ENCODE data around the gene KANTR.

KANTR gene

DNA sequence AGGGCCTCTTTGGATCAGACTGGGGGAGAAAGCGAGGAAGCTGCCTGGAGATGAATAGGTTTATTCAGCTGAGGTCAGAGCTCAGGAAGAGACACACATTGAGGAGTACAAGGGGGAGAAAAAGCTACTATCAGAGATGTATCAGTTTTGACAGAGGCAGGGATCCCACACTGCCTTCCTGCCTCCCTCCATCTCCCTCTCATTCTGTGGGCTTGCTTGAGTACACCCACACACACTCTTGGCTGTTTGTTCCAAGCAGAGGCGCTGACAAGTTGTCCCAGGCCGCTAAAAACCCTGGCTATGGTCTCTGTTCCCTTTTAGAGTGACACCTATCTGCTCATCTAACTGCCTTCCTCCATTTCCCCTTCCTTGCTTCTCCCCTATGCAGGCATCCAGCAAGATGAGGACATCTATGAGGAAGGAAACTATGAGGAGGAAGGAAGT lies 6.5 kb upstream of the KANTR start:
- FAIRE-seq = no peak
- TF ChIP-seq POLR2A (IDR thresholded peaks at IDR 0.05; ENCODE audit: low read depth, low read length) = no peak
- DNase-seq (ENCODE audit: insufficient read length, low spot score) = no peak

DNA sequence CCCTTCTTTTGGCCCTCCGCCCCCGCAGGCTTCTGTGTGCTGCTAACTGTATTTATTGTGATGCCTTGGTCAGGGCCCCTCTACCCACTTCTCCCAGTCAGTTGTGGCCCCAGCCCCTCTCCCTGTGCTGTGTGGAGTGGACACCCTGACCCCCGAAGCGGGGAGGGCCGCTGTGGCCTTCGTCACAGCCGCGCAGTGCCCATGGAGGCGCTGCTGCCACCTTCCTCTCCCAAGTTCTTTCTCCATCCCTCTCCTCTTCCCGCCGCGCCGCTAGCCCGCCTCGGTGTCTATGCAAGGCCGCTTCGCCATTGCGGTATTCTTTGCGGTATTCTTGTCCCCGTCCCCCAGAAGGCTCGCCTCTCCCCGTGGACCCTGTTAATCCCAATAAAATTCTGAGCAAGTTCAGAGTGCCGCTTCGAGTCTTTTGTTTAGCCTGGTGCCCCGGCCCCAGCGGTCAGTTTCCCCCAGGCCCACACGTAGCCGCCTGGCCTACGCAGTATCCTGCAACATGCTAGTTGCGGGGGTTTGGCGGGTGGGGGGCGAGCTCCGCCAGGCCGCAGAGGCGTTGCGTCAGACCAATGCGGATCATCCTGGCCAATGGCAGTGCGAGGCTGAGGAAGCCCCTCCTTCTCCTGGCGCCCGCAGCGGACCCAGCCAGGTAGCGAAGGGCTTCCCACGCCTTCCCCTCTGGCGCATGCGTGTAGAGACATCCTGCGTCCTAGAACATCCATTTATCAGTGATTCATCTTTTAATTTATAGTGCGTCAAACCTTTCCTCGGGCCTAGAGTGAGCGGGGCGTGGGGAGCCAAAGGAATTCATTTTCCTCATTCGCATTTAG lies 5.6 kb upstream of the KANTR start:
- no peak for DNase-seq (ENCODE audit: insufficient read length, low spot score)
- TF ChIP-seq POLR2A (IDR thresholded peaks at IDR 0.05; ENCODE audit: low read depth, low read length) = no peak
- FAIRE-seq = no peak

GRCh38 chrX:53089224-53089842 lies 4.6 kb upstream of the KANTR start:
- FAIRE-seq (no peak), DNase-seq (ENCODE audit: insufficient read length, low spot score) (no peak)
- TF ChIP-seq POLR2A (IDR thresholded peaks at IDR 0.05; ENCODE audit: low read depth, low read length) = no peak

- no peak for FAIRE-seq
- DNase-seq (ENCODE audit: insufficient read length, low spot score) = no peak
- no peak for TF ChIP-seq POLR2A (IDR thresholded peaks at IDR 0.05; ENCODE audit: low read depth, low read length)
Observed at GRCh38 chrX:53089925-53090324, 4.0 kb upstream of the KANTR start.

DNA sequence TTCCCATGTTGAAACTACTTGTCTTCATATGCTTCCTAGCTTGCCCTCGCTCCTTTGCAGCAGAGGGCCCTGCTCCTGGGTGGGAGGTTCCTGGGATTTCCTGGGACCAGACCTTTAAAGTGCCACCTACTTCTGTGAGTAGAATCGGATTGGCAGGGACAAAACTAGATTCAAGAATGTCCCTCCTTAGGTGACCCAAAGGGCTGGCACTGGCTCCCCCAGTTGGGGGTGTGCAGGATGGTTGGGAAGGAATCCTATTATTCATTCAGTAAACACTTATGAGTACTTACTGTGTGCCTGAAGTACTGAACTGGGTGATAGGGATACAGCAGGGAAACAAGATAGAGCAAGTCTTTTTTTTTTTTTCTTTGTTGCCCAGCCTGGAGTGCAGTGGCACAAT lies 2.6 kb upstream of the KANTR start:
- DNase-seq (ENCODE audit: insufficient read length, low spot score) (no peak), FAIRE-seq (no peak)
- TF ChIP-seq POLR2A (IDR thresholded peaks at IDR 0.05; ENCODE audit: low read depth, low read length) = no peak

GRCh38 chrX:53093177-53093655 lies 726 bp upstream of the KANTR start:
- no peak for TF ChIP-seq POLR2A (IDR thresholded peaks at IDR 0.05; ENCODE audit: low read depth, low read length)
- no peak for DNase-seq (ENCODE audit: insufficient read length, low spot score)
- FAIRE-seq = no peak

- FAIRE-seq = no peak
- no peak for DNase-seq (ENCODE audit: insufficient read length, low spot score)
- TF ChIP-seq POLR2A (IDR thresholded peaks at IDR 0.05; ENCODE audit: low read depth, low read length) = no peak
Observed at GRCh38 chrX:53094582-53094905, 602 bp downstream of the KANTR start.

- FAIRE-seq (no peak), DNase-seq (ENCODE audit: insufficient read length, low spot score) (no peak)
- no peak for TF ChIP-seq POLR2A (IDR thresholded peaks at IDR 0.05; ENCODE audit: low read depth, low read length)
Observed at GRCh38 chrX:53095796-53096195, 1.9 kb downstream of the KANTR start.

GRCh38 chrX:53114864-53115549 lies 21.1 kb downstream of the KANTR start:
- FAIRE-seq = no peak
- no peak for TF ChIP-seq POLR2A (IDR thresholded peaks at IDR 0.05; ENCODE audit: low read depth, low read length)

GRCh38 chrX:53115550-53115874 lies 21.6 kb downstream of the KANTR start:
- DNase-seq (ENCODE audit: insufficient read length, low spot score) = no peak
- TF ChIP-seq POLR2A (IDR thresholded peaks at IDR 0.05; ENCODE audit: low read depth, low read length) = no peak
- no peak for FAIRE-seq

More at GRCh38 chrX:53114864-53115549, 21.1 kb downstream of the KANTR start:
- no peak for DNase-seq (ENCODE audit: insufficient read length, low spot score)

DNA sequence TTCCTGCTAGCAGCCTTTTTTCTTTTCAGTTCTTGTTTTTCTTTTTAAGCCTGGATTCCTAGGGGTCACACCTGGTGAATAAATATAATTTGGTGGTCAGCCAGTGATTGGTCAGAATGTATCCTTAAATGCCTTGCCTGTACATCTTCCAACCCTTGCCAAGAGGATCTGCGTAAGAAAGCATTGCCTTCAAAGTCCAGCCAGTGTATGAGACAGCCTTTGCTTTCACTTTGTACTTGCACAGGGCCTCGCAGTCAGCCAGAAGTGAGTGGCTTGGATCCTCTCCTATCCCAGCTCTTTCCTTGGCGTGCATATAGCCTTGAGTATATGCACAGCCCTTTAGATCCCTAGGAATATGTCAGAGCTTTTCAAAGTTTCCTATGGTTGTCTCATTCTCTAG lies 22.2 kb downstream of the KANTR start:
- DNase-seq (ENCODE audit: insufficient read length, low spot score) (no peak), FAIRE-seq (no peak)
- no peak for TF ChIP-seq POLR2A (IDR thresholded peaks at IDR 0.05; ENCODE audit: low read depth, low read length)

- no peak for TF ChIP-seq POLR2A (IDR thresholded peaks at IDR 0.05; ENCODE audit: low read depth, low read length)
- DNase-seq (ENCODE audit: insufficient read length, low spot score) = no peak
- no peak for FAIRE-seq
Observed at GRCh38 chrX:53122013-53122412, 28.1 kb downstream of the KANTR start.

DNA sequence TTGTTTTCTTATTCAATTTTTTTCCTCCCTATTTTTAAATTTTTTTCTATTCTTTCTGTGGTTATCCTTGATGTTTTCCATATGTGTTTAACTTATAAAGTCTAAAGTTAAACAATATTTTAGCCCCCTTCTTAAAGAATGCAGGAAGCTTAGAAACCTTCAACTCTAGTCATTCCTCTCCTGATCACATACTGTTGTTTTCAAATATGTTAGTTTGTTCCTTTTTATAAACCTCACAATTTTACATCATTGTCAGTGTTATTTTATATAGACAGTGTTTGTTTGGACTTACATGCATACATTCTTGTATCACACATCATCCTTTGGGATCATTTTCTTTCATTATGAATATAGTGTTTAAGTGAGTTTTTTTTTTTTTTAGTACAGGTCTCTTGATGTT lies 31.6 kb downstream of the KANTR start:
- DNase-seq (ENCODE audit: insufficient read length, low spot score) = no peak
- FAIRE-seq = no peak
- no peak for TF ChIP-seq POLR2A (IDR thresholded peaks at IDR 0.05; ENCODE audit: low read depth, low read length)

DNA sequence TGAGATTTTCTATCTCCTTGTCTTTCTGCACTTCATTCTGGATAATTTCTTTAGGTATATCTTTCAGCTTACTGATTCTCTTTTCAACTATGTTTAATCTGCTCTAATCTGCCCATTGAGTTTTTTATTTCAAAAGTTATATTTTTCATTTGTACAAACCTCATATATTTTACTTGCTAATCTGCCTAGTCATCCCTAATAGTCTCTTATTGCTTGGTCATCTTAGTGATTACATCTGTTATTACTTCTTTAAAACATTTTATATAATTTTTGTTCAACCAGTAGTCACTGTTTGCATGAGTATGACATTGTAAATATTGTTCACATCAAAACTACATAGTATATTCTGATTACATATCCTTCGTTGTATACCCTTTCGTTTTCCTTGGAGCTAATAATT lies 32.4 kb downstream of the KANTR start:
- DNase-seq (ENCODE audit: insufficient read length, low spot score) (no peak), FAIRE-seq (no peak)
- TF ChIP-seq POLR2A (IDR thresholded peaks at IDR 0.05; ENCODE audit: low read depth, low read length) = no peak

Measured in H54 (cell line).